Subcutaneous abdominal adipose tissue (tissue), 5 donors: ENCODE results near the gene TMEM150A.

Source experiments
- H3K27ac ChIP-seq: one replicate; pipeline ENCODE4 v1.7.0; 2013; ENCODE audit warnings: low read depth, mild to moderate bottlenecking, inconsistent platforms, low read length, moderate library complexity
- H3K27me3 ChIP-seq, 5 donors: one replicate each; pipeline ENCODE4 v1.7.0; 2013; ENCODE audit warnings: low read length in 5 of 5, inconsistent platforms in 1 of 5; ENCODE audit not compliant: control insufficient read depth in 5 of 5, insufficient read depth in 4 of 5
- H3K36me3 ChIP-seq, 5 donors: one replicate each; pipeline ENCODE4 v1.7.0; 2013; ENCODE audit warnings: low read length in 5 of 5; ENCODE audit not compliant: control insufficient read depth in 5 of 5, insufficient read depth in 5 of 5
- H3K4me1 ChIP-seq, 5 donors: one replicate each; pipeline ENCODE4 v1.7.0; 2013; ENCODE audit warnings: low read length in 5 of 5, mild to moderate bottlenecking in 3 of 5, moderate library complexity in 1 of 5; ENCODE audit not compliant: control insufficient read depth in 5 of 5, insufficient read depth in 5 of 5
- H3K4me3 ChIP-seq, 5 donors: one replicate each; pipeline ENCODE4 v1.7.0; 2013; ENCODE audit warnings: low read length in 5 of 5, low read depth in 1 of 5
- H3K9ac ChIP-seq, 5 donors: one replicate each; pipeline ENCODE4 v1.7.0; 2013; ENCODE audit warnings: low read length in 5 of 5, mild to moderate bottlenecking in 4 of 5, moderate library complexity in 3 of 5
- H3K9me3 ChIP-seq, 5 donors: one replicate each; pipeline ENCODE4 v1.7.0; 2013; ENCODE audit warnings: low read length in 5 of 5; ENCODE audit not compliant: control insufficient read depth in 5 of 5
- donor health status: healthy.
- donor health status: healthy.
- donor health status: healthy.
- donor health status: healthy.
- donor health status: healthy.

The TMEM150A gene

GRCh38 chr2:85588236-85588635, 14.3 kb downstream of the TMEM150A start:
- Histone ChIP-seq H3K27ac (peak overlapping the region; percentile 92), H3K4me3 (no peak overlapping the region), H3K9me3 (no peaks in the 10 kb centered on the region), H3K9ac (peak overlapping the region in 1 of 5 donors; percentile 39), H3K36me3 (peaks cover 0 to 5% (median 0%) of the 10 kb centered on the region in 5 donors), H3K4me1 (peaks cover 17 to 92% (median 76%) of the 10 kb centered on the region in 5 donors), H3K27me3 (no peaks in the 10 kb centered on the region)

- Histone ChIP-seq H3K9me3 (no peaks in the 10 kb centered on the region), H3K27ac (peak overlapping the region; percentile 92), H3K4me1 (peaks cover 14 to 80% (median 59%) of the 10 kb centered on the region in 5 donors), H3K9ac (peak overlapping the region in 4 of 5 donors; percentile 0 to 39 (median 31)), H3K27me3 (no peaks in the 10 kb centered on the region), H3K4me3 (peak overlapping the region; percentile 17 to 82 (median 79)), H3K36me3 (peaks cover 0 to 4% (median 0%) of the 10 kb centered on the region in 5 donors)
Observed at GRCh38 chr2:85585781-85586105, 16.8 kb downstream of the TMEM150A start.

GRCh38 chr2:85584857-85585780, 17.4 kb downstream of the TMEM150A start:
- Histone ChIP-seq H3K9me3 (no peaks in the 10 kb centered on the region), H3K27ac (peak overlapping the region; percentile 92), H3K36me3 (peaks cover 0 to 4% (median 0%) of the 10 kb centered on the region in 5 donors), H3K4me1 (peaks cover 14 to 77% (median 56%) of the 10 kb centered on the region in 5 donors), H3K4me3 (peak overlapping the region; percentile 68 to 82 (median 79)), H3K9ac (peak overlapping the region; percentile 29 to 84 (median 79)), H3K27me3 (no peaks in the 10 kb centered on the region)

GRCh38 chr2:85584354-85584856, 18.1 kb downstream of the TMEM150A start, which contains the start of gene VAMP5:
Gene VAMP5 (plus strand): TSS chr2:85584431. CDS start chr2:85584491, 60 bp downstream.
- Histone ChIP-seq H3K27me3 (no peaks in the 10 kb centered on the region), H3K9ac (peak within 1 kb of the TSS; percentile 35 to 84 (median 79)), H3K36me3 (peaks cover 0 to 4% (median 0%) of the 10 kb centered on the region in 5 donors), H3K4me3 (peak within 1 kb of the TSS; percentile 68 to 82 (median 79)), H3K4me1 (peaks cover 14 to 75% (median 58%) of the 10 kb centered on the region in 5 donors), H3K9me3 (no peaks in the 10 kb centered on the region), H3K27ac (peak within 1 kb of the TSS; percentile 92)

- Histone ChIP-seq H3K36me3 (peaks cover 0 to 4% (median 0%) of the 10 kb centered on the region in 5 donors), H3K27ac (peak overlapping the region; percentile 92), H3K4me3 (peak overlapping the region; percentile 65 to 82 (median 74)), H3K9me3 (no peaks in the 10 kb centered on the region), H3K27me3 (no peaks in the 10 kb centered on the region), H3K4me1 (peaks cover 16 to 75% (median 58%) of the 10 kb centered on the region in 5 donors), H3K9ac (peak overlapping the region; percentile 35 to 83 (median 68))
Observed at GRCh38 chr2:85583667-85584353, 18.7 kb downstream of the TMEM150A start.

- H3K4me3 ChIP-seq: no peak overlapping the region
- peaks cover 12 to 75% (median 59%) of the 10 kb centered on the region in 5 donors for H3K4me1 ChIP-seq
- no peaks in the 10 kb centered on the region for H3K9me3 ChIP-seq
- H3K27ac ChIP-seq: no peak overlapping the region
- no peaks in the 10 kb centered on the region for H3K27me3 ChIP-seq
- peaks cover 0 to 4% (median 0%) of the 10 kb centered on the region in 5 donors for H3K36me3 ChIP-seq
- no peak overlapping the region for H3K9ac ChIP-seq
Observed at GRCh38 chr2:85582492-85582891, 20.0 kb downstream of the TMEM150A start.

- Histone ChIP-seq H3K27me3 (no peaks in the 10 kb centered on the region), H3K36me3 (peaks cover 0 to 4% (median 0%) of the 10 kb centered on the region in 5 donors), H3K4me3 (no peak overlapping the region), H3K9me3 (no peaks in the 10 kb centered on the region), H3K4me1 (peaks cover 9 to 65% (median 56%) of the 10 kb centered on the region in 5 donors), H3K9ac (peak overlapping the region in 1 of 5 donors; percentile 53), H3K27ac (peak overlapping the region; percentile 73)
Observed at GRCh38 chr2:85580206-85580605, 22.3 kb downstream of the TMEM150A start.

GRCh38 chr2:85579266-85579935, 23.1 kb downstream of the TMEM150A start:
- peaks cover 6 to 57% (median 48%) of the 10 kb centered on the region in 5 donors for H3K4me1 ChIP-seq
- peak overlapping the region in 3 of 5 donors; percentile 21 to 60 (median 31) for H3K4me3 ChIP-seq
- H3K27ac ChIP-seq: peak overlapping the region; percentile 73
- peaks cover 0 to 4% (median 0%) of the 10 kb centered on the region in 5 donors for H3K36me3 ChIP-seq
- no peaks in the 10 kb centered on the region for H3K27me3 ChIP-seq
- H3K9me3 ChIP-seq: no peaks in the 10 kb centered on the region
- H3K9ac ChIP-seq: peak overlapping the region; percentile 4 to 73 (median 42)
